Measurements from ENCODE around the gene FAIM2.

Gene FAIM2

GRCh38 chr12:49821373-49822287 lies 82.1 kb downstream of the FAIM2 start:
- DNase-seq: no peak

- no peak for DNase-seq
These were observed 83.9 kb downstream of the FAIM2 start for GRCh38 chr12:49819786-49820185.

DNA sequence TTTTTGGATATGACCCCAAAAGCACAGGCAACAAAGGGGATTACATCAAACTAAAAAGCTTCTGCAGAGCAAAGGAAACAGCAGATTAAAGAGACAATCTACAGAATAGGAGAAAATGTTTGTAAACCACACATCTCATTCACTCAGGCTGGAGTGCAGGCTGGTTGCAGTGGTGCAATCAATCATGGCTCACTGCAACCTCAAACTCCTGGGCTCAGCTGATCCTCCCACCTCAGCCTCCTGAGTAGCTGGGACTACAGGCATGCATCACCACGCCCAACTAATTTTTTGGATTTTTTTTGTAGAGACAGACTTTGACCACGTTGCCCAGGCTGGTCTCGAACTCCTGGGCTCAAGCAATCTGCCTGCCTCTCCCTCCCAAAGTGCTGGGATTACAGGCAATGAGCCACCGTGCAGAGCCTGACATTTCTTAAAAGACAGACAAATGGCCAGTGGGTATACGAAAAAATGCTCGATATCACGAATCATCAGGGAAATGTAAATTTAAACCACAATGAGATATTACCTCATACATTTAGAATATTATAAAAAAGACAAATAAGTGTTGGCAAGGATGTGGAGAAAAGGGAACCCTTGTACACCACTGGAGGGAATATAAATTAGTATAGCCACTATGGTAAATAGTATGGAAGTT lies 85.3 kb downstream of the FAIM2 start:
- DNase-seq: no peak
